ENCODE results near the gene EIPR1. TPM values are rescaled to one million over a fixed set of nuclear protein-coding genes. Genes with fewer than 3 reads are reported as not detected.

The EIPR1 gene
- total and polyA plus RNA-seq, 2 donors (not counting 3 experiments of a cell fraction or from before 2014, with no cell fraction given), result 30.8 to 57.3 TPM

DNA sequence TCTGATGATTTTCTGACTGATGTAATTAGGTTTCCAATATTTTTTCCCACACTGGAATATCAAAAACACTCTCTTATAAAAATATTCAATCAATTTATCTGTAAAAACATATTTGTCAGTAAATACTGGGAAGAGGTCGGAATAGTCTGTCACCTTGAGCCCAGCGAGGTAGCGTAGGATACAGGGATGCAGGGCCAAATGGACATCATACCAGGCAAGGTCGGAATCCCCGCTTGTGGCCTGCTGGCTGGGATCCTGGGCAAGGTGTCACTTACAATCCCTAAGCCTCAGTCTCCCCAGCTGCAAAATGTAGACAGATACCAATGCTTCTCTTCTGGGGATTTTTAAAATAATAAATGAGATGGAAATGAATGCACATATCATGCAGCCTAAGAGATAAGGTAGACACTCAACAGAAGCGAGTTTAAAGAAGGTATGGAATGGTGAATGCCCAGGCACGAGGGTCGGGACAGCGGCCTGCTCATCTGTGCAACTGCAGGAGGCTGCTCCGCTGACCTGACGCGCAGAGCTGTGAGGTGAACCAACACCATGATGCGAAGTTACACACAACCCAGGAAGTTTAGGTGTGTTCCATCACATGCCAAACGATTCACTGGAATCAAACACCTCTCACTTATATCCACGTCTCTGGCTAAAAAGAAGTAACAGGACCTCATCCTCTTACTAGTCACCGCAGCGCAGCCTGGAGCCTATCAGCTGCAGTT lies 98.2 kb downstream of the EIPR1 start:
- Histone ChIP-seq H3K9me3 (replicated peaks; ENCODE audit: control insufficient read depth, insufficient read depth, low read length) (no peaks in the 10 kb centered on the region), H3K27ac (ENCODE audit: insufficient read depth, low read depth, low read length) (no peak overlapping the region), H3K9me1 (replicated peaks; ENCODE audit: control insufficient read depth, extremely low read depth, insufficient read depth, low read length) (no peaks in the 10 kb centered on the region), H3K4me1 (ENCODE audit: control insufficient read depth, extremely low read depth, insufficient read depth, low read length) (no peaks in the 10 kb centered on the region), H3K27me3 (ENCODE audit: control insufficient read depth in 2 of 2, insufficient read depth in 2 of 2, low read length in 2 of 2) (no peaks in the 10 kb centered on the region), H4K20me1 (replicated peaks; ENCODE audit: control insufficient read depth, extremely low read depth, insufficient read depth, low read length) (no peaks in the 10 kb centered on the region), H2AFZ (ENCODE audit: low read depth, low read length) (no peak overlapping the region), H3K4me3 (replicated peaks in 1 of 3; ENCODE audit: insufficient read depth in 1 of 3, low read depth in 1 of 3, low read length in 3 of 3) (no peak overlapping the region), H3K36me3 (ENCODE audit: control insufficient read depth in 2 of 2, extremely low read depth in 1 of 2, insufficient read depth in 2 of 2, low read length in 2 of 2) (no peaks in the 10 kb centered on the region), H3K4me2 (ENCODE audit: insufficient read depth, low read length) (no peak overlapping the region), H3K9ac (replicated peaks; ENCODE audit: extremely low read depth, insufficient read depth, low read length) (no peak overlapping the region), H3K79me2 (ENCODE audit: control insufficient read depth, insufficient read depth, low read length) (no peaks in the 10 kb centered on the region)
- POLR2A ChIA-PET, result no interaction called here
- FAIRE-seq, result no peak
- TF ChIP-seq MYC (IDR thresholded peaks at IDR 0.05; ENCODE audit: low read depth, low read length) (no peak), EZH2 (IDR thresholded peaks at IDR 0.05; ENCODE audit: borderline replicate concordance, low read depth, low read length, severe bottlenecking) (no peak), GATA2 (IDR thresholded peaks at IDR 0.05; ENCODE audit: insufficient read depth, insufficient read length, low read depth, low read length) (no peak), FOS (IDR thresholded peaks at IDR 0.05; ENCODE audit: borderline replicate concordance, insufficient read depth, low read length) (no peak), POLR2A (IDR thresholded peaks at IDR 0.05; ENCODE audit: low read depth, low read length) (no peak), JUN (IDR thresholded peaks at IDR 0.05; ENCODE audit: borderline replicate concordance, insufficient read depth, insufficient read length, low read depth) (no peak)
- TF ChIP-seq, protein P1, sequence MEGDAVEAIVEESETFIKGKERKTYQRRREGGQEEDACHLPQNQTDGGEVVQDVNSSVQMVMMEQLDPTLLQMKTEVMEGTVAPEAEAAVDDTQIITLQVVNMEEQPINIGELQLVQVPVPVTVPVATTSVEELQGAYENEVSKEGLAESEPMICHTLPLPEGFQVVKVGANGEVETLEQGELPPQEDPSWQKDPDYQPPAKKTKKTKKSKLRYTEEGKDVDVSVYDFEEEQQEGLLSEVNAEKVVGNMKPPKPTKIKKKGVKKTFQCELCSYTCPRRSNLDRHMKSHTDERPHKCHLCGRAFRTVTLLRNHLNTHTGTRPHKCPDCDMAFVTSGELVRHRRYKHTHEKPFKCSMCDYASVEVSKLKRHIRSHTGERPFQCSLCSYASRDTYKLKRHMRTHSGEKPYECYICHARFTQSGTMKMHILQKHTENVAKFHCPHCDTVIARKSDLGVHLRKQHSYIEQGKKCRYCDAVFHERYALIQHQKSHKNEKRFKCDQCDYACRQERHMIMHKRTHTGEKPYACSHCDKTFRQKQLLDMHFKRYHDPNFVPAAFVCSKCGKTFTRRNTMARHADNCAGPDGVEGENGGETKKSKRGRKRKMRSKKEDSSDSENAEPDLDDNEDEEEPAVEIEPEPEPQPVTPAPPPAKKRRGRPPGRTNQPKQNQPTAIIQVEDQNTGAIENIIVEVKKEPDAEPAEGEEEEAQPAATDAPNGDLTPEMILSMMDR (IDR thresholded peaks at IDR 0.05; ENCODE audit: extremely low read depth in 1 of 2, insufficient read depth in 1 of 2, low read depth in 1 of 2, low read length in 2 of 2), result no peak
- TF ChIP-seq, protein P2, sequence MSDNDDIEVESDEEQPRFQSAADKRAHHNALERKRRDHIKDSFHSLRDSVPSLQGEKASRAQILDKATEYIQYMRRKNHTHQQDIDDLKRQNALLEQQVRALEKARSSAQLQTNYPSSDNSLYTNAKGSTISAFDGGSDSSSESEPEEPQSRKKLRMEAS (IDR thresholded peaks at IDR 0.05; ENCODE audit: insufficient read depth, insufficient read length), result no peak
- intact Hi-C loops (cut with micrococcal nuclease) (no loop called here), dilution Hi-C loops (cut with MboI; ENCODE audit: extremely low pct_ligation_motif_present, low sequenced_read_pairs) (no loop called here)
- CTCF ChIA-PET, result no interaction called here
- no peak for DNase-seq (ENCODE audit: low read depth, low spot score)
- no TSS peak for BruUV-seq (replicated peaks)
